ENCODE results near the gene GATAD2A.

DNA sequence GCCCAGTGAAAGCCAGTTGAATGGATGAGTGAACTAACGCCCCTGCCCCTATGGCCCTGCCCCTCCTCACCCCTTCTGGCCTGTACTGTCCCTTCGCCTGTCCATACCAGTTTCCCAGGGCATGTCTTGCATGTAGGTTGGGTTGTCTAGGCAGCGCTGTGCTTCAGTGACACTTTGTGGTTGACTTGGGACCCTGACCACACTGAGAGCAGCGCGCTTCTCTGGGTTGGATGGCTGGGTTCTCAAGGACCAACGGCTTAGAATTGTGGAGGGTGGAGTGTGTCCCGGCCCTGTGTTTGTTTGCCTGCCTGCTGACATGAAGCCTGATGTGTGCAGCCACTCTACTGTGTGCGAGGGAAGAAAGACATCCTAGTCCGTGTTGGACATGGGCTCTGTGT, 15.8 kb downstream of the GATAD2A start:
- TF ChIP-seq CTCF (conservative IDR thresholded peaks at IDR 0.05 in 1 of 2, IDR thresholded peaks at IDR 0.05 in 1 of 2; ENCODE audit: extremely low read depth in 1 of 2, insufficient read depth in 1 of 2, low read depth in 1 of 2, low read length in 2 of 2) (no peak), EZH2 (IDR thresholded peaks at IDR 0.05; ENCODE audit: borderline replicate concordance, low read length) (no peak)

Measured in mammary epithelial cell (primary cell).